Thyroid gland (tissue), 4 donors: ENCODE data around the gene AK2. TPM values are rescaled to one million over a fixed set of nuclear protein-coding genes. Genes with fewer than 3 reads are reported as not detected.

ENCODE experiments used
- DNase-seq, 2 donors: peaks; one replicate each; pipeline ENCODE4 v3.0.0-alpha.2; 2019
- H3K27ac ChIP-seq, 3 donors: fragments of 200-600 bp; sonication (generic); 1 replicate in 2 of 3; 2 replicates in 1 of 3; pipeline ENCODE4 v1.5.1; 2016 to 2019; ENCODE audit warnings: mild to moderate bottlenecking in 1 of 3, moderate library complexity in 1 of 3
- H3K27me3 ChIP-seq: fragments of 200-600 bp; sonication (generic); one replicate; pipeline ENCODE4 v1.5.1; 2019
- H3K36me3 ChIP-seq, 2 donors: fragments of 200-600 bp; sonication (generic); one replicate each; pipeline ENCODE4 v1.5.1; 2016 to 2019
- H3K4me1 ChIP-seq, 2 donors: fragments of 200-600 bp; sonication (generic); one replicate each; pipeline ENCODE4 v1.5.1; 2017 to 2019
- H3K4me3 ChIP-seq, 3 donors: fragments of 200-600 bp; sonication (generic); replicated peaks in 1 of 3; 1 replicate in 2 of 3; 2 replicates in 1 of 3; pipeline ENCODE4 v1.5.1; 2016; ENCODE audit warnings: mild to moderate bottlenecking in 1 of 3
- H3K9me3 ChIP-seq: fragments of 200-600 bp; sonication (generic); one replicate; pipeline ENCODE4 v1.5.1; 2017
- CTCF ChIP-seq, 6 experiments: fragments of 200-600 bp in 3 of 6; fragments of 450-650 bp in 3 of 6; sonication (generic) in 3 of 6; IDR thresholded peaks; one replicate each; pipeline ENCODE4 v1.5.1; 2016 to 2019; ENCODE audit warnings: antibody characterized with exemption in 6 of 6, mild to moderate bottlenecking in 2 of 6, inconsistent platforms in 1 of 6, moderate library complexity in 1 of 6
- POLR2A ChIP-seq, 2 donors: fragments of 450-650 bp; IDR thresholded peaks; one replicate each; pipeline ENCODE4 v1.6.1; 2017; ENCODE audit warnings: antibody characterized with exemption in 2 of 2, mild to moderate bottlenecking in 2 of 2, moderate library complexity in 1 of 2
- WGBS, 2 donors: methylation state at CpG; one replicate each; pipeline ENCODE4 v1.1.5; 2017; 5-methylcytosine and 5-hydroxymethylcytosine counted together
- intact Hi-C: fragments of 100-400 bp; cut with DNase I; formaldehyde crosslinking; loops from one replicate; pipeline ENCODE4 v1.15.1; 2023
- total RNA-seq, 4 donors: library from RNA; depleted of rRNA; stranded (reverse); fragments of >200 nt; gene quantifications; one replicate each; pipeline ENCODE4 v1.2.3, GENCODE V29; 2016

The AK2 gene
- total RNA-seq, 4 donors from 2014 or later = 214 to 308 (median 256) TPM

GRCh38 chr1:33045814-33046213 lies 9.1 kb upstream of the AK2 start:
- Histone ChIP-seq H3K27ac (no peak overlapping the region), H3K27me3 (no peaks in the 10 kb centered on the region), H3K4me3 (no peak overlapping the region), H3K4me1 (peaks cover 0 to 2% of the 10 kb centered on the region in 2 donors), H3K9me3 (no peaks in the 10 kb centered on the region), H3K36me3 (no peaks in the 10 kb centered on the region)
- intact Hi-C loops = no loop called here
- WGBS, 2 donors = 68 to 75% methylated on average over 6 of the region's 6 CpGs
- no peak for TF ChIP-seq POLR2A (IDR thresholded peaks at IDR 0.05)
- no peak for TF ChIP-seq CTCF (IDR thresholded peaks at IDR 0.05)
- no peak for DNase-seq

DNA sequence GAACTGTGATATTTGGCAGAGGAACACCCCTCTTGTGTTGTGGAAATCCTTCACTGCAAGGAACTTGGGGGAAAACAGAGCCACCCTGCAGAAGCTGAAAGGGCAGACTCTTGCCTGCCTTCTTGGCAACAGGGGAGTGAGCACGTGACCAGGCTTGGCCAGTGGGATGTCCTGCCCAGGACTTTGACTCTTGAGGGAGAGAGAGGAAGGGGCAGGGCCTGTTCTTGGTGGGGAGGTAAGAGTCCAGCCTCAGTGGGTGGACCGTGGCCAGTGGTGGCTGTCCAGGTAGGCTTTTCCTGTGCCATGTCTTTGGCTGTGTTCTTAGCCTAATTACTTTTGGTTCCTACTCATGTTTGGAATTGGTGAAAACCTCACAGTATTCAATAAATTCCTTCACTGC lies 8.6 kb upstream of the AK2 start:
- intact Hi-C loops = no loop called here
- Histone ChIP-seq H3K9me3 (no peaks in the 10 kb centered on the region), H3K27me3 (no peaks in the 10 kb centered on the region), H3K36me3 (no peaks in the 10 kb centered on the region), H3K4me3 (no peak overlapping the region), H3K27ac (no peak overlapping the region), H3K4me1 (peaks cover 0 to 2% of the 10 kb centered on the region in 2 donors)
- 13 to 80% methylated on average over 2 of the region's 2 CpGs for WGBS, 2 donors
- TF ChIP-seq POLR2A (IDR thresholded peaks at IDR 0.05) (no peak), CTCF (IDR thresholded peaks at IDR 0.05) (no peak)
- DNase-seq = peak in 1 of 2 donors; percentile 46

- no peaks in the 10 kb centered on the region for H3K27me3 ChIP-seq
- H3K27ac ChIP-seq = no peak overlapping the region
- H3K36me3 ChIP-seq = no peaks in the 10 kb centered on the region
- peaks cover 0 to 2% of the 10 kb centered on the region in 2 donors for H3K4me1 ChIP-seq
- WGBS, 2 donors = 78 to 80% methylated on average over 8 of the region's 8 CpGs
- no peak for TF ChIP-seq CTCF (IDR thresholded peaks at IDR 0.05)
- no peak for TF ChIP-seq POLR2A (IDR thresholded peaks at IDR 0.05)
- intact Hi-C loops = no loop called here
- H3K9me3 ChIP-seq = no peaks in the 10 kb centered on the region
- DNase-seq = no peak
- no peak overlapping the region for H3K4me3 ChIP-seq
Measured at GRCh38 chr1:33043267-33044092, 6.8 kb upstream of the AK2 start.

DNA sequence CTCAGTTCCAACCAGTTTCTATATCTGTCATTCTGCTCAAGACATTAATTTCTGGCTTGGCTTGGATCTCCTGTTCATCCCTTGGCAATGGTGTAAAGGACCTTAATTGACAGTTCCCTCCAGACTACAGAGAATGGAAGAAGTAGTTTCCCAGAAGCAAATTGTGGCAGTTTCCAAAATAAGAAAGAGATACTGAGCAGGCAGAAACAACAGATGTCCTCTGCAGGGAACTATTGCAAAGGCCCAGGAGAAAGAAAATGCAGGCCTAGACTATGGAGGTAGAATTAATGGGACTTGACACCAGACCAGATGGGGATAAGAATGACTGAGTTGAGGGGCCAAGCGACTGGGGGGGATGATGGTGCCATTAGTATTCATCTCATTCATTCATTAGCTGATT lies 6.1 kb upstream of the AK2 start:
- 3 to 92% methylated on average over 1 of the region's 1 CpG for WGBS, 2 donors
- Histone ChIP-seq H3K9me3 (no peaks in the 10 kb centered on the region), H3K4me3 (no peak overlapping the region), H3K4me1 (peaks cover 0 to 2% of the 10 kb centered on the region in 2 donors), H3K27ac (no peak overlapping the region), H3K27me3 (no peaks in the 10 kb centered on the region), H3K36me3 (no peaks in the 10 kb centered on the region)
- intact Hi-C loops = no loop called here
- DNase-seq = no peak
- TF ChIP-seq POLR2A (IDR thresholded peaks at IDR 0.05) (no peak), CTCF (IDR thresholded peaks at IDR 0.05) (no peak)

GRCh38 chr1:33041026-33041425 lies 4.3 kb upstream of the AK2 start:
- 77 to 83% methylated on average over 1 of the region's 1 CpG for WGBS, 2 donors
- DNase-seq = no peak
- H3K36me3 ChIP-seq = no peaks in the 10 kb centered on the region
- no peaks in the 10 kb centered on the region for H3K9me3 ChIP-seq
- H3K4me1 ChIP-seq = peaks cover 1 to 3% of the 10 kb centered on the region in 2 donors
- intact Hi-C loops = no loop called here
- H3K4me3 ChIP-seq = no peak overlapping the region
- no peak overlapping the region for H3K27ac ChIP-seq
- no peaks in the 10 kb centered on the region for H3K27me3 ChIP-seq
- TF ChIP-seq CTCF (IDR thresholded peaks at IDR 0.05) = no peak
- TF ChIP-seq POLR2A (IDR thresholded peaks at IDR 0.05) = no peak
